A549 (cell line): ENCODE results near the gene GFAP.

Experiments
- CHD4 ChIP-seq: fragments of 200-600 bp; sonication (generic); IDR thresholded peaks from 2 replicates; pipeline ENCODE4 v1.6.1; 2016; ENCODE audit warnings: antibody characterized with exemption, mild to moderate bottlenecking, borderline replicate concordance
- CTCF ChIP-seq: fragments of >200 bp; sonication (Bioruptor Twin); formaldehyde crosslinking; IDR thresholded peaks from 3 replicates; pipeline ENCODE4 v1.5.1; 2016
- ELK1 ChIP-seq: fragments of 150-350 bp; IDR thresholded peaks from 2 replicates; pipeline ENCODE4 v1.6.1; 2014; ENCODE audit warnings: low read depth, mild to moderate bottlenecking, low read length
- KDM5A ChIP-seq: fragments of 200-600 bp; sonication (generic); IDR thresholded peaks from 2 replicates; pipeline ENCODE4 v1.6.1; 2016; ENCODE audit warnings: antibody characterized with exemption, mild to moderate bottlenecking
- MYC ChIP-seq: IDR thresholded peaks from 2 replicates; pipeline ENCODE4 v1.6.1; 2012; ENCODE audit warnings: mild to moderate bottlenecking, inconsistent platforms, low read length, improper control_type of control experiment, borderline replicate concordance
- NPAS2 ChIP-seq: fragments of 250-450 bp; sonication (Bioruptor Pico); IDR thresholded peaks from 2 replicates; pipeline ENCODE4 v1.8.0; 2022; ENCODE audit warnings: mild to moderate bottlenecking, moderate library complexity, borderline replicate concordance
- NR3C1 ChIP-seq: fragments of >200 bp; sonication (Bioruptor Twin); formaldehyde crosslinking; IDR thresholded peaks from 3 replicates; pipeline ENCODE4 v1.6.1; 2017
- PHF8 ChIP-seq: fragments of 200-600 bp; sonication (generic); IDR thresholded peaks from 2 replicates; pipeline ENCODE4 v1.6.1; 2016; ENCODE audit warnings: low read depth, mild to moderate bottlenecking, antibody characterized with exemption, moderate library complexity, borderline replicate concordance
- RAD21 ChIP-seq, 2 experiments: fragments of >200 bp in 1 of 2; sonication (Bioruptor Twin) in 1 of 2; formaldehyde crosslinking in 1 of 2; IDR thresholded peaks in 1 of 2; conservative IDR thresholded peaks in 1 of 2; 2 replicates in 1 of 2; 3 replicates in 1 of 2; pipeline ENCODE4 v1.6.1; 2012 to 2018; ENCODE audit warnings: inconsistent platforms in 1 of 2
- RCOR1 ChIP-seq: fragments of 150-350 bp; IDR thresholded peaks from 2 replicates; pipeline ENCODE4 v1.6.1; 2014; ENCODE audit warnings: antibody characterized with exemption, low read length, low read depth
- REST ChIP-seq: fragments of 200-600 bp; sonication (generic); IDR thresholded peaks from 2 replicates; pipeline ENCODE4 v1.6.1; 2016; ENCODE audit warnings: antibody characterized with exemption, mild to moderate bottlenecking, moderate library complexity
- SMC3 ChIP-seq: fragments of >200 bp; sonication (Bioruptor Twin); formaldehyde crosslinking; IDR thresholded peaks from 3 replicates; pipeline ENCODE4 v1.6.1; 2018; ENCODE audit warnings: inconsistent platforms

GRCh38 chr17:44887971-44888954 is 27.0 kb downstream of the GFAP start:
- TF ChIP-seq ELK1 (no peak), KDM5A (no peak), REST (no peak), CTCF (no peak), RAD21 (conservative IDR thresholded peaks at IDR 0.05 in 1 of 2, IDR thresholded peaks at IDR 0.05 in 1 of 2) (no peak), MYC (no peak), CHD4 (no peak), RCOR1 (no peak), SMC3 (no peak), NR3C1 (no peak), PHF8 (no peak), NPAS2 (no peak)
